Gastroesophageal sphincter (tissue), 3 donors: Measurements from ENCODE around the gene ANGPT4.

Source experiments
- POLR2AphosphoS5 ChIP-seq: sonication (generic); formaldehyde crosslinking; IDR thresholded peaks from one replicate; pipeline ENCODE4 v1.6.1; 2017; ENCODE audit warnings: antibody characterized with exemption
- TF ChIP-seq, protein P1 (sequence below), 4 experiments: fragments of 200-600 bp in 2 of 4; fragments of 450-650 bp in 2 of 4; sonication (generic) in 1 of 4; IDR thresholded peaks; one replicate each; pipeline ENCODE4 v1.5.1; 2017 to 2019; ENCODE audit warnings: antibody characterized with exemption in 4 of 4, mild to moderate bottlenecking in 2 of 4, moderate library complexity in 2 of 4

DNA sequence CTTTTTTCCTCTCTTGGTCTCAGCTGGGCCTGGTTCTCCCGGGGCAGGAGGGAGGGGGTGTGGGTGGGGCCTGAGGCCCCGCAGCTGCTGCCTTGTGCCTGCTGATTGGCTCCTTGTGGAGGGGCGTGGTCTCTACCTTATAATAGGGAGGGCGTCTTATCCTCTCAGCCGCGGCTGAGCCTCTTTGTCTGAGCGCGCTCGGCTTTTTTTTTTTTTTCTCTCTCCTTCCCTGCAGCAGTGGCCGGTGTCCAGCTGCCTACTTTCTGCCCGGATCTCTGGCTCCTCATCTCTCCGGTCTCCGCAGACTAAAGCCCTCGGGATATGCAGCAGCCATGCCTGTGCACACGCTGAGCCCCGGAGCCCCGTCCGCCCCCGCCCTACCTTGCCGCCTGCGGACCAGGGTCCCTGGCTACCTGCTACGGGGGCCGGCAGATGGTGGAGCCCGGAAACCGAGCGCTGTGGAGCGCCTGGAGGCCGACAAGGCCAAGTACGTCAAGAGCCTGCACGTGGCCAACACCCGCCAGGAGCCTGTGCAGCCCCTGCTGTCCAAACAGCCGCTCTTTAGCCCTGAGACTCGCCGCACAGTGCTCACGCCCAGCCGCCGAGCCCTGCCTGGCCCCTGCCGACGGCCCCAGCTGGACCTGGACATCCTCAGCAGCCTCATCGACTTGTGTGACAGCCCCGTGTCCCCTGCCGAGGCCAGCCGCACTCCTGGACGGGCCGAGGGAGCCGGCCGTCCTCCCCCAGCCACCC lies 71.5 kb downstream of the ANGPT4 start:
- TF ChIP-seq POLR2AphosphoS5 = no peak
- TF ChIP-seq, protein P1, sequence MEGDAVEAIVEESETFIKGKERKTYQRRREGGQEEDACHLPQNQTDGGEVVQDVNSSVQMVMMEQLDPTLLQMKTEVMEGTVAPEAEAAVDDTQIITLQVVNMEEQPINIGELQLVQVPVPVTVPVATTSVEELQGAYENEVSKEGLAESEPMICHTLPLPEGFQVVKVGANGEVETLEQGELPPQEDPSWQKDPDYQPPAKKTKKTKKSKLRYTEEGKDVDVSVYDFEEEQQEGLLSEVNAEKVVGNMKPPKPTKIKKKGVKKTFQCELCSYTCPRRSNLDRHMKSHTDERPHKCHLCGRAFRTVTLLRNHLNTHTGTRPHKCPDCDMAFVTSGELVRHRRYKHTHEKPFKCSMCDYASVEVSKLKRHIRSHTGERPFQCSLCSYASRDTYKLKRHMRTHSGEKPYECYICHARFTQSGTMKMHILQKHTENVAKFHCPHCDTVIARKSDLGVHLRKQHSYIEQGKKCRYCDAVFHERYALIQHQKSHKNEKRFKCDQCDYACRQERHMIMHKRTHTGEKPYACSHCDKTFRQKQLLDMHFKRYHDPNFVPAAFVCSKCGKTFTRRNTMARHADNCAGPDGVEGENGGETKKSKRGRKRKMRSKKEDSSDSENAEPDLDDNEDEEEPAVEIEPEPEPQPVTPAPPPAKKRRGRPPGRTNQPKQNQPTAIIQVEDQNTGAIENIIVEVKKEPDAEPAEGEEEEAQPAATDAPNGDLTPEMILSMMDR (IDR thresholded peaks at IDR 0.05) = no peak
